HEK293T (cell line): ENCODE measurements around the gene FRS2.
"Not testable (repeated sequence)": the region's sequence is repeated elsewhere in the genome, so short reads cannot be mapped to it uniquely, and the experiment has no call there.

ENCODE experiments used
- CTCF ChIA-PET: fragments of 350-600 bp; formaldehyde crosslinking; extraction: SDS; loops from one replicate; lab custom pipeline; 2021; ENCODE audit warnings: antibody characterized with exemption, inconsistent platforms; lab: Yijun Ruan, JAX
- POLR2A ChIA-PET: fragments of 350-600 bp; formaldehyde crosslinking; extraction: SDS; loops from one replicate; lab custom pipeline; 2020; ENCODE audit warnings: antibody characterized with exemption, inconsistent platforms; lab: Yijun Ruan, JAX
- DNase-seq: peaks from one replicate; pipeline ENCODE4 v3.0.0; 2012; ENCODE audit warnings: mixed read lengths; ENCODE audit errors: extremely low spot score
- ARNT ChIP-seq: fragments of 450-650 bp; IDR thresholded peaks from 2 replicates; pipeline ENCODE4 v1.6.1; 2017; ENCODE audit warnings: mild to moderate bottlenecking
- BHLHE40 ChIP-seq: fragments of 450-650 bp; IDR thresholded peaks from 2 replicates; pipeline ENCODE4 v1.6.1; 2016; ENCODE audit warnings: mild to moderate bottlenecking, moderate library complexity, borderline replicate concordance
- CTBP1 ChIP-seq: fragments of 450-650 bp; IDR thresholded peaks from 2 replicates; pipeline ENCODE4 v1.6.1; 2016; ENCODE audit warnings: borderline replicate concordance
- ELF4 ChIP-seq: fragments of 450-650 bp; IDR thresholded peaks from 2 replicates; pipeline ENCODE4 v1.6.1; 2017; ENCODE audit warnings: antibody characterized with exemption
- FOXA1 ChIP-seq: fragments of 450-650 bp; IDR thresholded peaks from 2 replicates; pipeline ENCODE4 v1.6.1; 2016; ENCODE audit warnings: mild to moderate bottlenecking
- FOXK2 ChIP-seq: fragments of 450-650 bp; IDR thresholded peaks from 2 replicates; pipeline ENCODE4 v1.6.1; 2016; ENCODE audit warnings: mild to moderate bottlenecking
- FOXM1 ChIP-seq: fragments of 450-650 bp; IDR thresholded peaks from 2 replicates; pipeline ENCODE4 v1.6.1; 2017; ENCODE audit warnings: mild to moderate bottlenecking, borderline replicate concordance
- HDGF ChIP-seq: fragments of 450-650 bp; IDR thresholded peaks from 2 replicates; pipeline ENCODE4 v1.6.1; 2017; ENCODE audit warnings: antibody characterized with exemption, borderline replicate concordance
- L3MBTL2 ChIP-seq: fragments of 450-650 bp; conservative IDR thresholded peaks from 2 replicates; pipeline ENCODE4 v1.6.1; 2016; ENCODE audit warnings: mild to moderate bottlenecking
- LEF1 ChIP-seq: fragments of 450-650 bp; IDR thresholded peaks from 2 replicates; pipeline ENCODE4 v1.6.1; 2017; ENCODE audit warnings: mild to moderate bottlenecking, borderline replicate concordance
- NFRKB ChIP-seq: fragments of 450-650 bp; IDR thresholded peaks from 2 replicates; pipeline ENCODE4 v1.6.1; 2016; ENCODE audit warnings: mild to moderate bottlenecking, moderate library complexity
- PKNOX1 ChIP-seq: fragments of 450-650 bp; IDR thresholded peaks from 2 replicates; pipeline ENCODE4 v1.6.1; 2016
- SP1 ChIP-seq: fragments of 450-650 bp; IDR thresholded peaks from 2 replicates; pipeline ENCODE4 v1.6.1; 2017
- SUZ12 ChIP-seq: fragments of 450-650 bp; IDR thresholded peaks from 2 replicates; pipeline ENCODE4 v1.6.1; 2016; ENCODE audit warnings: mild to moderate bottlenecking
- TARDBP ChIP-seq: fragments of 450-650 bp; IDR thresholded peaks from 2 replicates; pipeline ENCODE4 v1.6.1; 2016
- ZNF384 ChIP-seq: fragments of 450-650 bp; IDR thresholded peaks from 2 replicates; pipeline ENCODE4 v1.6.1; 2016

The FRS2 gene

GRCh38 chr12:69589082-69589481 is 118.9 kb downstream of the FRS2 start:
- ChIA-PET POLR2A (no interaction called here), CTCF (interaction anchor here (0.5 kb wide), 1 partner anchor 62 kb away, joined by 5 read pairs; no protein-coding TSS in a partner anchor)
- DNase-seq: no peak
- TF ChIP-seq LEF1 (no peak), CTBP1 (no peak), ZNF384 (no peak), TARDBP (no peak), SUZ12 (no peak), SP1 (no peak), FOXA1 (no peak), PKNOX1 (no peak), FOXM1 (no peak)

GRCh38 chr12:69595689-69596088 is 125.5 kb downstream of the FRS2 start:
- ChIA-PET CTCF (no interaction called here), POLR2A (no interaction called here)
- no peak for TF ChIP-seq LEF1
- DNase-seq: no peak

- CTCF ChIA-PET: no interaction called here
- no peak for DNase-seq
- no peak for TF ChIP-seq ZNF384
- TF ChIP-seq SUZ12: no peak
- TF ChIP-seq L3MBTL2: no peak
- no peak for TF ChIP-seq FOXM1
- TF ChIP-seq SP1: no peak
- TF ChIP-seq LEF1: no peak
- no peak for TF ChIP-seq FOXA1
- no peak for TF ChIP-seq NFRKB
- TF ChIP-seq CTBP1: no peak
- TF ChIP-seq TARDBP: no peak
- TF ChIP-seq BHLHE40: no peak
- TF ChIP-seq HDGF: no peak
- TF ChIP-seq ELF4: no peak
- TF ChIP-seq ARNT: no peak
- TF ChIP-seq PKNOX1: no peak
- POLR2A ChIA-PET: no interaction called here
These were observed 128.1 kb downstream of the FRS2 start for GRCh38 chr12:69598174-69598753.

DNA sequence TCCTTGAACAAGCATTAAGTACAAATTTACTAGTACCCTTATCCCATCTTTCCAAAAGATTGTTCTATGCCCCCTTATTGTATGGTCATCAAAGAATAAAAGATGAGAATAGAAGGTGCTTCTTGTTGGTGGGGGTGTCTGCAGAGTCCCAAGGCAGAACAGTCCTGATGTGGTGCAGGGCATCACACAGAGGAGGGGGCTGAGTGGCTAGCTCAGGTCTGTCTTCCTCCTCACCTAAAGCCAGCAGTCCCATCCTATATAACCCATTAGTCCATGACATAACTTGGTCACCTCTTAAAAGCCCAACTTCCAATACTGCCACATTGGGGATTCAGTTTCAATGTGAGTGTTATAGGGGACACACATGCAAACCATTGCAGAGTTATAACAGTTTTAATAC is 130.6 kb downstream of the FRS2 start:
- ChIA-PET CTCF (interaction anchor here (0.6 kb wide), 1 partner anchor 19 kb away, joined by 3 read pairs; no protein-coding TSS in a partner anchor), POLR2A (interaction anchor here (1.3 kb wide), 1 partner anchor 15 kb away, joined by 4 read pairs; the partner anchor contains the start of gene CCT2)
- no peak for TF ChIP-seq ARNT
- TF ChIP-seq SP1: no peak
- TF ChIP-seq CTBP1: no peak
- TF ChIP-seq ELF4: no peak
- no peak for DNase-seq

GRCh38 chr12:69601962-69602685 is 131.9 kb downstream of the FRS2 start:
- ChIA-PET POLR2A (no interaction called here), CTCF (no interaction called here)
- no peak for DNase-seq
- TF ChIP-seq FOXK2: no peak
- no peak for TF ChIP-seq FOXM1
- no peak for TF ChIP-seq LEF1
- TF ChIP-seq ELF4: no peak
- TF ChIP-seq TARDBP: no peak
- TF ChIP-seq SP1: no peak
- 0 out of 2 replicates have a peak, but pooled peaks have one; percentile 13 for TF ChIP-seq ZNF384
- TF ChIP-seq L3MBTL2: no peak

DNA sequence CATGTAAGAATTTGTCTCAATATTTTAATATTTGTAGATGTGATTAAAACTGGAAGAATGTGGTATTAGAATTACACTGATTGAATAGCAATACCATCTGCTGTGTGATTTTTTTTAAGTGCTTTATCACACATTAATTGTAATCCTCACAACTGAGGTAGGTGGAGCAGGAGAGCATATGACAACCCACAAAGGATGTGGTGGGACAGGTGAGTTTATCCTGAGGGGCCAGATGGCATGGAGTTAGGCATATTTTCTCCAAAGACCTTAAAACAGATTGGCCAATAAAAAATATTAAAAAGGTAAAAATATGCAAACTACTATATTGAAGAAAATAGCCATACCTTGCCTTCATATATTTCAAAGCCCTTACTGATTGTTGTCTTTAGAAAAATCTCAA is 132.8 kb downstream of the FRS2 start:
- TF ChIP-seq FOXA1 (no peak), ZNF384 (no peak), FOXK2 (no peak), PKNOX1 (no peak), HDGF (no peak)
- no peak for DNase-seq
- CTCF ChIA-PET: no interaction called here
- POLR2A ChIA-PET: no interaction called here

DNA sequence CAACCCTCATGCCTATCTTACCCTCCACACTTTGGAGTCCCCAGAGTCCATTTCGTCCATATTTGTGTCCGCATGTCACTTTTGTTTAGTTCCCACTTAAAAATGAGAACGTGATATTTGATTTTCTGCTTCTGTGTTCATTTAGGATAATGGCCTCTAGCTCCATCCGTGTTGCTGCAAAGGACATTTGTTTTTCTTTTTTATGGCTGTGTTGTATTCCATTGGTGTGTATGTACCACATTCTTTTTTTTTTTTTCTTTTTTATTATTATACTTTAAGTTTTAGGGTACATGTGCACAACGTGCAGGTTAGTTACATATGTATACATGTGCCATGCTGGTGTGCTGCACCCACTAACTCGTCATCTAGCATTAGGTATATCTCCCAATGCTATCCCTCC is 133.4 kb downstream of the FRS2 start:
- CTCF ChIA-PET, DNase-seq, POLR2A ChIA-PET: not testable (repeated sequence)

DNA sequence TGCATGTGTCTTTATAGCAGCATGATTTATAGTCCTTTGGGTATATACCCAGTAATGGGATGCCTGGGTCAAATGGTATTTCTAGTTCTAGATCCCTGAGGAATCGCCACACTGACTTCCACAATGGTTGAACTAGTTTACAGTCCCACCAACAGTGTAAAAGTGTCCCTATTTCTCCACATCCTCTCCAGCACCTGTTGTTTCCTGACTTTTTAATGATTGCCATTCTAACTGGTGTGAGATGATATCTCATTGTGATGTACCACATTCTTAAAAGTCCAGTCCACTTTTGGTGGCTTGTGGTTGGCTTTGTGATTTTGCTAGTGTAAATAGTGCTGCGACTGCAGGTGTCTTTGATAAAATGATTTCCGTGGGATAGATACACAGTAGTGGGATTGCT is 134.1 kb downstream of the FRS2 start:
- CTCF ChIA-PET, DNase-seq, POLR2A ChIA-PET: not testable (repeated sequence)
